HG03432 (cell line): ENCODE measurements around the gene LIPC.

Experiments used
- ATAC-seq: cut with Tn5 transposase; IDR thresholded peaks from one replicate; pipeline ENCODE4 v1.9.1; 2021; ENCODE audit warnings: mild to moderate bottlenecking, moderate library complexity; ENCODE audit not compliant: unreplicated experiment

The LIPC gene

DNA sequence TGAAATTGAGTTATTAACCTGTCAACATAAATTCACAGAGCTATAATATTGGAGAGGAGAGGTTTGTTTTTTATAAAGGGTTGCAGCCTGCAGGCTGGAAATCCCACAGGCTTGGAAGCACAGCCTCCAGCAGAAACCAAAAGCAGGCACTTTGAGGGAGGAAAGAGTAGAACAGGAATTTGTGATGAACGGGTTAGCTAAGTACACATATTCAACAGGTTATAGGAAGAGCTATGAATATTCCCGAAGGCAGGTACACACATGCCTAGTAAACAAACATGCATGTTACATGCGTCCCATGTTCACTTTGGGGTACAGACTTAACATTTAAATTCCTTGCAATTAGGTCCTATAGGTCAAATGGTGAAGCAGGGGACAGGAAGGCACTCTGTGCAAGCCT lies 25.9 kb upstream of the LIPC start:
- ATAC-seq = no peak

DNA sequence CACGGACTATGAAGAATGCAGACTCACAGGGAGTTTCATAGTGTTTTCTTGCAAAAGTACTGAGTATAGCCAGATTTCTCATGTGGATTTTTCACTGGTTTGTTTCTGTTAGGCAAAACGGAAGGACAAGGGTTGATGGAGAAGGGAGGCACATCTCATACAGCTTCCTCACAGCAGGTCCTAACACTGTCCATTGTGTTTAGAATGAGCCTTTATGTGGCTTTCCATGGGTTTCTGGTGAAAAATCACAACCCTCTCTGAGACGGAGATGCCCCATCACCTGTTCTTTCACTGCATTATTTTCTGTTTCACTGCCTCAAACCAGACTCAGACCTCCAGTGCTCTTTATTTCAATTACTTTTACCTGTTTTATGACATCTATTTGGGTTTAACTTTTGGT lies 25.0 kb upstream of the LIPC start:
- no peak for ATAC-seq

DNA sequence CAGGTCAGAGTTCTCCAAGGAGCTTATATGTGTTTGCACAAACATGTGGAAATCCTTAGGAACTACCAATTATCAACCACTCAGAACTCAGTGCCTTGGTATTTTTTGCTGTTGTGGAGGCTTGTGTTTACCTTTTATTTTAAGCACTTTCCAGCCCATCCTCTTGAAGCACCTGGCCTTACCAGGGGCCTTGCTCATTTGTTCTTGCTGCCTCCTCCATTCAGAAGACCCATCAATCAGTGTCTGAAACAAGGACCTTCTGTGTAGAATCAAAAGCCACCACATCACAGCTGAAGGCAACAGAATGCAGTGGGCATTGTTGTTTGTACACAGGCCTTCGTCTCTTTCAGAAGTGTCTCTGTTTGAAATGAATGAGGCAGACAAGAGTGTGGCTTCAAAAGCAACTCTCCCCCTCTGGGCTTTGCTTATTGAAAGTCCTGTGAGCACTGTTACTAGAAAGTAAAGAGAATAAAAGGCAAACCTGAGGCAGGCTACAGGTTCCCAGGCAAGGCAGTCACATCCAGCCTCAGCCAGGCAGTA lies 24.5 kb upstream of the LIPC start:
- no peak for ATAC-seq

DNA sequence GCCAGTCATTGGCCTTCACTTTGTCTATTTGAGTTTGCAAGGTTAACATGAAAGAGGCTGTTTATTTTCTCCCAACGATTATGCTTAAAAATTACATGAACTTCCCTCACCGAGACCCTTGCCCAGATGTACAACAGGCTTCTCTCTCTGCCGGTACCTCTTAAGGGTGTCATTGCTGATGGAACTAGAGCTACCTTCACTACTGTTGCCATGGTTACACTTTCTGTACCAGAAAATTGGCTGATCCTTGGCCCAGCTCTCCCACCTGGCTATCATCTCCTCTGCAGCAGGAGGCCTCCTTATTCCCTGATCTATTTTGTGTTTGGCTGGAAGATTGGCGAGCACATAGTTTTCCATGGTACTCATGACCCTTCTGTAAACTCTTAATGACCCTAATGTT lies 24.0 kb upstream of the LIPC start:
- ATAC-seq = no peak

DNA sequence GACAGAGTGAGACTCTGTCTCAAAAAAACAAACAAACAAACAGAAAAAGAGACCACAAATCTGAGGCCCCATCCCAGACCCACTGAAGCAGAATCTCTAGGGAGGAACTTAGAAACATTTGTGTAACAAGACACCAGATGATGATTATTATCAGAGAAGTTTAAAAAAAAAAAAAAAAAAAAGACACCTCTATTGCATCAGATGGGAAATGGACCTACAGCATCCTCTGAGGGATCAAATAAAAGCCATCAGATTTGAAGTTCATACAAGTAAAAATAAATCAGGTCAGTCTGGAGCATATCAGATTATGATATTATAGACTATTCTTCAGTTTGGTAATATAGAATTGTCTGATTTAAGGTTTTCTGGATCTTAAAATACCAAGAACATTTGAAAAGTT lies 21.9 kb upstream of the LIPC start:
- no peak for ATAC-seq

DNA sequence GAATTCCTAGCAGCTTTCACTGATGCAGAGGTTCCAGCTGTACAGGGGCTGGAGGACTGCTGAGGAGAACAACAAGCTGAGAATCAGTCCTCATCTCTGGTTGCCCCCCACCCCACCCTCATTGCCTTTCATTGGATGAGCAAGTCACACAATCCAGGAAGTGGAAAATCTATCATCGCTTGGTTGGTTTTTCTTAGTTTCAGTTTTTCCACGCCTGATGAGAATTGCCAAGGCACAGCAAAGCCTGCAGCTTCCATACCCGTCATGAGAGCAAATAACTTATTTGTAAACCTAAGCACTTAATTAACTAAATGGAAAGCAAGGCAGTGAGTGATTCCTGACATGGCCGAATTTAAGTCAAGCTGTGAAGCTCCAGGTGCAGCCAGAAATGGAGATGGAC lies 21.4 kb upstream of the LIPC start:
- ATAC-seq = no peak

DNA sequence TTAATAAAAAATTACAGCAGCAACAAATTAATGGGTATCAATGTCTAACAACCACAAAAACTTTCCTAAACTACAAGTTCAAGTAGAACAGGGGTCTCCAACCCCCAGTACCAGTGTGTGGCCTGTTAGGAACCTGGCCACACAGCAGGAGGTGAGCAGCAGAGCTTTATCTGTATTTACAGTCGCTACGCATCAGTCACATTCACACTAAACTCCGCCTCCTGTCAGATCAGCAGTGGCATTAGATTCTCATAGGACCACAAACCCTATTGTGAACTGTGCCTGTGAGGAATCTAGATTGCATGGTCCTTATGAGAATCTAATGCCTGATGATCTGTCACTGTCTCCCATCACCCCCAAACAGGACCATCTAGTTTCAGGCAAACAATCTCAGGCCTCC lies 18.5 kb upstream of the LIPC start:
- no peak for ATAC-seq

DNA sequence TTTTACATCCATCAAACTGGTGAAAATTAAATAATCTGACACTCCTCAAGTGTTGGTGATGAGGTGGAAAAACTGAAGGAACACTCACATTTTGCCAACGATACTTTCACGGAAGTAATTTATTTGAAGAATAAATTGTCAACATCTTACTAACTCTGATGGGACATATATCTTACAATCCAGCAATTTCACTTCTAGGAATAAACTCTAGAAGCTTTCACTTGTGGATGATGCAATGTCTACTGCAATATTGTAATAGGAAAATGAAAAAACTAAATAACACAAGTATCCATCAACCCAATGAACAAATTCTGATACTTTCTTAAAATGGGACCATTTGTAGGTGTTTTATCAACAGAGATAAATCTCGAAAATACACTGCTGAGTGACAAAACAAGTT lies 16.2 kb upstream of the LIPC start:
- ATAC-seq = no peak

DNA sequence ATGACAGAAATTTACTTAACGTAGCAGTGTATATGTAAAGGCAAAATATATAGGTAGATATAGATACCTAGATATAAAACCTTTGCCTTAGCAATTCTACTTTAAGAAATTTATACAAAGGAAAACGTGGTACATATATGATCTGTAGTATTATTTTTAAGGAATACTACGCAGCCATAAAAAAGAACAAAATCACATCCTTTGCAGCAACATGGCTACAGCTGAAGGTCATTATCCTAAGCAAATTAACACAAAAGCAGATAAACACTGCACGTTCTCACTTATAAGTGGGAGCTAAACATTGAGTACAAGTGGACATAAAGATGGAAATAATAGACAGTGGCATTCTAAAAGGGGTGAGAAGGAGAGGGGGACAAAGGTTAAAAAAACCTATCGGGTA lies 14.8 kb upstream of the LIPC start:
- no peak for ATAC-seq

DNA sequence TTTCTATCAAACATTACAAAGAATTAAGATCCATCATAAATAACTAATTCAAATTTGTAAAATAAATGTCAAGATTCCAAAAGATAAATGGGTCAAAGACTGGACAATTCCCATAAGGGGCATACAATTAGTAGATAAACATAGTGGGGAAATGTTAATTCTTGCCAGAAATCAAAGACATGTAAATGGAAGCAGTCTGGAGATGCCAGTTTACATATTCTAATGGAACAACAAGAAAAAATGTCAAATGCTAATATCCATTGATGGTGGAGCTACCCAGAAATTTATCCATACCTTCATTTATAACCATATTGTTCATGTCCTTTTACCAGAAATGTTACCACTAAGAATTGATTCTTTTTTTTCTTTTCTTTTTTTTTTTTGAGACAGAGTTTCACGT lies 13.7 kb upstream of the LIPC start:
- no peak for ATAC-seq

DNA sequence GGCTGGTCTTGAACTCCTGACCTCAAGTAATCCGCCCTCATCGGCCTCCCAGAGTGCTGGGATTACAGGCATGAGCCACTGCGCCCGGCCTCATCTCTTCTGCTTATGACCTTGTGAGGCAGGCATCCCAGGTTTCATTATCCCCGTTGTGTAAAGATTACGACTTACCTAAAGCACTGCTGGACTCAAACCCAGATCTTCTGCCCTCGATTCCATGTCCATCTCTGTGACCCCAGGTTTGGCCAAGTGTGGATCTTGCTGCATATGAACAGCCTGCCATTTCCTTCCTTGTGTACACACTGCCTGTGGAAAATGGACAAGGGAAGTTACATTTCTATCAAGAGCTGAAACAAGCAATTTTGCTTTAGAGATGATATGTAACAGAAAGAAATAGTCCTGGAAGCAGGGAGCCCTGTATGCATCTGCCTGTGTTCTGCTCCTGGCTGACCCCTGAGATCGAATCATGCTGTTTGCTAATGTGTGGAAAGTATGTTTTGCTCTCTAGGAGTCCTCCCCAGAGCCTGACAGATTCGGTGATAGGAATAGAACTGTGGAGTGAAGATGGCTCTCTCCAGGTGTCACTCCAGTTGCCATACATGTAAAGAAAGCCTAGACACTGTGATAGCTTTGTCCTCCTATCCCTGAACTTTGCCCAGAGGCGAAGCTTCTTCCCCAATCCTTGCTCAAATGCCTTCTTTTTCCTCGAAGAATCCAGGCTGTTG lies 11.8 kb upstream of the LIPC start:
- ATAC-seq = no peak

DNA sequence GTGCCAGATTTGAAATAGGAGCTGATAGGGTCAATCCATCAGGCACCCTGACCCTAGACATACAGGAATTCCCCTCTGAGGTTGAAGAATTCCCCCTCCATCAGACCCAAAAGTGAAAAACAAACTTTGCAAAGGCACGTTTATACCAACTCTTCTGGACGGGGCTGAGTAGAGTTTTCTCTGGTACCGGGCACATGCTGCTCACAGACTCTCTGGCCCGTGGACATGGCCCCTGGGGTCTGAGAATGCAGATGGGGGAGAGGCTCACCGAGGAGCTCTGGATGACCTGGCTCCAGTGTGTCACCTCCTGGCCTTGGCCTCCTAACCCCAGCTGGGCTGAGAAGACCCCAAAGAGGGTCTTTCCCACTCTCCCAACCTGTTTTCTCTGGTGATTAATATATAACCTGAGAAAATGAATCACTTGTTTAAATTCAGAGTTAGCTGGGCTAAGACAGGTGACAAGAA lies 11.2 kb upstream of the LIPC start:
- ATAC-seq = no peak

DNA sequence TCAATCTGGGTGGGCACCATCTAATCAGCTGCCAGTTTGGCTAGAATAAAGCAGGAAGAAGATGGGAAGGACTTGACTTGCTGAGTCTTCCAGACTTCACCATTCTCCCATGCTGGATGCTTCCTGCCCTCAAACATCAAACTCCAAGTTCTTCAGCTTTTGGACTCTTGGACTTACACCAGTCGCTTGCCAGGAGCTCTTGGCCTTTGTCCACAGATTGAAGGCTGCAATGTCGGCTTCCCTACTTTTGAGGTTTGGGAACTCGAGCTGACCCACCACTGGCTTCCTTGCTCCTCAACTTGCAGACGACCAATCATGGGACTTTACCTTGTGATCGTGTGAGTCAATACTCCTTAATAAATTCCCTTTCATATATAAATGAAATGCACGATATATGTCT lies 8.6 kb upstream of the LIPC start:
- no peak for ATAC-seq

DNA sequence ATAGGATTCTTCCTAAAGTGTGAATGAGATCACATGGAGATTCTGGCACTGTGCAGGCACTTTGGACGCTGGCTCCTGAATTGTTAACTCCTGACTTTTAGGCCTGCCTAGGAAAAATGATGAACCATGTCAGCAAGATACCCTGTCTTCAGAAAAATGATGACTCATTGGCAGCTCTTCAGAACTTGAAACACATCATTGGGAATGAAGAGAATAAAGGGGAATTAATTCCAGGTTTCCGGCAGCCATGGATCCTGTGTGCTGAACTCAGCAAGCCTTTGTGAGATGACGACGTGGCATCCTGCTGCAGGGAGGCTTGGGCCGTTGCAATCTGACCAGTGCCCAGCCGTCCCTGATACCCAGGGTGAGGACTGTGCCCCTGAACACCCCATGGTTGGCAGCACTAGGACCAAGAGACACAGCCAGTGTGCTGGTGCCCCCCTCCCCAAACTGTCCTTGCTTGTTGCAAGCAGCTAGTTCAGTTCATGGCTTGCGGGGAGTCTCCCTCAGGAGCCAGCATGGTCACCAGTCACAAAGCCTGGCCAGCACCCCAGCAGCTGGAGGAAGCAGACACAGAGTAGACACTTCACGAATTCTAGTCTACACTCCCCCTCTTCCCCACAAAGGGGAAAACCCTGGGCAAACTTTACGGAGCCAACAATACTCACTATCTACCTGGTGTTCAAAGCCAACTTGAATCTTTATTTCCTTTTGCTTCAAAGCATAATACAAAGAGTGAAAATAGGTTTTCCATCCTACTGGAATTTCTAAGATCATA lies 7.8 kb upstream of the LIPC start:
- no peak for ATAC-seq

DNA sequence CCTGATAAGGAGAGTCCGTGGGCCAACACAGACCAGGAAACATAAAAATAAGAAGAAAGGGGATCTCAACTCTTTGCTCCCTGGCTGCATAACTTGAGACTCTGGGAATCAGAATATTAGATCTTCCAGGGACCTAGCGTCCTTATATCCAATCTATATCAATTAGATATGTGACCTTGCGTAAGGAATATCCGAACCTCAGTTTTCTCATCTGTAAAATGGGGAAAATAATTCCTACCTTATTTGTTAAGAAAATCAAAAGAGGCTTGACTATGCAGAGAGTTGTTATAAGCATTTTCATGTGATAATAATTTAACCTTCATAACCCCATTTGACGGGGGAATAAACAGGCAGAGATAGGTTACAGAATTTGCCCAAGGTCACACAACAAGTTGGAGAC lies 7.1 kb upstream of the LIPC start:
- no peak for ATAC-seq

DNA sequence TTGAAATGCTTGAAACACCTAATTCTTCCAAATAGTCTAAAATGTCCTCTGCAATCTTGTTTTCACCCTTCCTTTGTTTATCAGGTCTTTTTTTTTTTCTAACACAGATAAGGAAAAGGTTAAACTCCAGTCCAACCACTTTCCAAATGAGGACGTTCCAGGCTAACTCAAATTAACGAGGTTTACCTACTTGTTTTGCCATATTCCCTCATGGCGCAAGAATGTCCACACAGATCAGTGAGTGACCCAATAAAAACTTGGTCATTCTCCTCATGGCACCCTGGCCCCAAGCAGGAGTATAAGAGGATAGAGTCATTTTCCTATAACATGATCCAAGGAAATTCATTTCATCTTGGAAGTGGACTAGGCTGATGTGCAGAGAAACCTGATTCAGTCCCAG lies 6.6 kb upstream of the LIPC start:
- ATAC-seq = no peak

DNA sequence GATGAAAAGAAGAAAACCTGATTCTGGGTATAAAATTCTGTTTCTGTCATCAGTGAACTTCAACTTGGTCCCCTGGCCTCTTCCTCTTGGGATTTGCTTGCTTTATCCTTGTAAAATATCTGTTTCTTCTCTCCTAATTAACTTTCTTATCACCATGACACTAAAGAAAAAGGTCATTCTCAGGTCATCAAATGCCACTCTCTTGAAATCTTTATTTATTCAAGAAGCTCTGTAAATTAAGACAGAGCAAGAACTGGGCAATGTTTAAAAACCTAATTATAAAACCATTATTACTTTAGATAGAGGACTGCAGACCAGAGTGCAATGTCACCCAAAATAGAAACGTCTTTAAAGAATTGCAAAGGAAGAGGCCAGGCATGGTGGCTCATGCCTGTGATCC lies 6.0 kb upstream of the LIPC start:
- ATAC-seq = no peak

DNA sequence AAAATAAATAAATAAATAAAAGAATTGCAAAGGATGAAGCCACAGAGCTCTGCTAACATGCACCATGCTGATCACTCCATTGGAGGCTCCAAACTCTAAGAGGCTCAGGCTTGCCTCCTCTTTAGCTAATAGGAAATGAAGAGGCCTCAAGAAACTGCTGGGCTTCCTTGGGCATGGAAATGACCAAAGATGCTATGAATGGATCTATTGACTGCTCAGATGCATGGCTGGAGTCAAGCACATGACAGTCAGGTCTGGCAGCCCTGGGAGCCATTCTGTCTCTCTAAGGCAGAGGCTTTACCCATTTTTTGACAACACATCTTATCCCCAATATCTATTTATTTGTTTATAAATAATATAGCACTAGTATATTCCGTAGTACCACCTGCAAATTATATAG lies 5.3 kb upstream of the LIPC start:
- no peak for ATAC-seq

DNA sequence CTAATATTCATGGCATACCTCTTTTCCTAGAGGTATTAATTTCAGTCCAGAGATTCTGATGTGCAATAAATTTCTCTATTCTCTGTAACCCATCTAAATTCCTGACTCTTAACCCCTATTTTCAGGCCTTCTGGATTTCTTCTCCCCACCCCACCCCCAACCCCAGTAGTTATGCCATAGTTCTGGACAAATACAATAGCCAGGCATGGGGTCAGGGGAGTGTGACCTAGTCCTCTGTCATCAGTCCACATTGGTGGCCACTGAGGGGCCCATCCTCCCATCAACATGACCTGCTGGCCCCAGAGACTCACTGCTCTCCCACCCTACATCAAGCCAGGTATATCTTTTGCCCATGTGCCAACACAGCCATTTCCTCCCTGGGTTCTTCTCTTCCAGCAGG lies 3.8 kb upstream of the LIPC start:
- ATAC-seq = no peak

DNA sequence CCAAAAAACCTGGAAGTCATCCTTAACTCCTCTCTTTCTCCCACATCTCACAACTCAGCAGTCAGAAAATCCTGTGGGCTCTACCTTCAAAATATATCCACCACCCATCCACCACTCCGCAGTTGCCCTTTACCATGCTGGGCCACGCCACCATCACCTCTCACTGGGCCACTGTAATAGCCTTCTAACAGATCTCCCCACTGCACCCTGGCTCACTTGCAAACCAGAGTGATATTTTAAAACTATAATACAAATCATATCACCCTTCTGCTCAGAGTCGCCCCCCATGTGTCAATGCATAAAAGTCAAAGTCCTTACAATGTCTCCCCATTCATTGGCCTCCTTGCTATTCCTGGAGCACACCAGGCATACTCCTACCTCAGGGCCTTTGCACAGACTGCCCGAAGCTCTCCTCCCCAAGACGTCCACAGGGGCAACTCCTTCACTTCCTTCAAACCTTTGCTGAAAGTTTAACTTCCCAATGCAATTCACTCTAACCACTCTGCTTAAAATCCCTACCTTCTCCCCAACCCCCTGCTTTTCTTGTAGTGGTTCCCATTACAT lies 1.5 kb upstream of the LIPC start:
- ATAC-seq = no peak

DNA sequence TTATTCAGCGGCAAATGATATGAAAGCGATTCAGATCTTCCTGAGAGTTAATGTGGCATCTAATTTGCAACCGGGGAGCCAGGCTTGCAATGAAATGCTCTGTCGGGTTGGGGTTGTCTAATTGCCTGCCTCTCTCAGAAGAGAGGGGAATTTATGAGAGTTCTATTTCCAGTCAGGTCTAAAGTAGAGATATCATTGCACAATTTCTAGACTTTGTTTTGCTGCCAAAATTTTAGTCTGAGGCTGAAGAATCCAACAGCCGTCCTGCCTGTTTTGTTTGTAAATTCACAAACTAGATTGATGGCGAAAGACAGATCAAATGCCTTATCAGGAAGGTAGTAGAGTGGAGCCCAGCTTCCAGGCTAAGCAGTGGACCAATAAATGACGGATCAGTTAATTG lies 610 bp downstream of the LIPC start:
- no peak for ATAC-seq
